H9 (cell line): Measurements from ENCODE around the gene ZC3H18. TPM values are rescaled to one million over a fixed set of nuclear protein-coding genes. Genes with fewer than 3 reads are reported as not detected.

Experiments
- DNase-seq: peaks from one replicate; pipeline ENCODE4 v3.0.0-alpha.2; 2017
- H2AFZ ChIP-seq: one replicate; pipeline ENCODE4 v1.6.1; 2013; ENCODE audit warnings: mild to moderate bottlenecking, low read length, control low read depth, moderate library complexity
- H2AK5ac ChIP-seq: 2 replicates; pipeline ENCODE4 v1.6.1; 2013; ENCODE audit warnings: low read length, control low read depth, mixed read lengths; ENCODE audit not compliant: insufficient read length
- H2BK120ac ChIP-seq: one replicate; pipeline ENCODE4 v1.6.1; 2013; ENCODE audit warnings: low read depth, mild to moderate bottlenecking, low read length, control low read depth, inconsistent platforms; ENCODE audit not compliant: poor library complexity, severe bottlenecking
- H2BK12ac ChIP-seq: 2 replicates; pipeline ENCODE4 v1.6.1; 2013; ENCODE audit warnings: low read length, control low read depth, mixed read lengths, low read depth; ENCODE audit not compliant: insufficient read length
- H2BK15ac ChIP-seq: 2 replicates; pipeline ENCODE4 v1.6.1; 2013; ENCODE audit warnings: low read depth, low read length, control low read depth
- H2BK20ac ChIP-seq: one replicate; pipeline ENCODE4 v1.6.1; 2013; ENCODE audit warnings: low read depth, mild to moderate bottlenecking, low read length, control low read depth, inconsistent platforms; ENCODE audit not compliant: poor library complexity, severe bottlenecking
- H2BK5ac ChIP-seq: 2 replicates; pipeline ENCODE4 v1.6.1; 2013; ENCODE audit warnings: low read length, control low read depth, mixed read lengths; ENCODE audit not compliant: insufficient read length
- H3K14ac ChIP-seq: 2 replicates; pipeline ENCODE4 v1.6.1; 2013; ENCODE audit warnings: low read length, control low read depth; ENCODE audit not compliant: insufficient read depth
- H3K18ac ChIP-seq: 2 replicates; pipeline ENCODE4 v1.6.1; 2013; ENCODE audit warnings: low read depth, mild to moderate bottlenecking, mixed read lengths, low read length, control low read depth; ENCODE audit not compliant: insufficient read length
- H3K23ac ChIP-seq: 2 replicates; pipeline ENCODE4 v1.6.1; 2013; ENCODE audit warnings: low read length, control low read depth, mixed read lengths, low read depth; ENCODE audit not compliant: insufficient read length
- H3K23me2 ChIP-seq: 2 replicates; pipeline ENCODE4 v1.6.1; 2013; ENCODE audit warnings: low read depth, mild to moderate bottlenecking, mixed read lengths, low read length, control low read depth; ENCODE audit not compliant: insufficient read length, poor library complexity, severe bottlenecking
- H3K27ac ChIP-seq: 2 replicates; pipeline ENCODE4 v1.5.1; 2013; ENCODE audit warnings: low read length, control low read depth, mixed read lengths, low read depth; ENCODE audit not compliant: insufficient read length
- H3K27me3 ChIP-seq: 2 replicates; pipeline ENCODE4 v1.6.1; 2013; ENCODE audit warnings: low read length, control low read depth, inconsistent platforms; ENCODE audit not compliant: insufficient read depth
- H3K4ac ChIP-seq: 2 replicates; pipeline ENCODE4 v1.6.1; 2013; ENCODE audit warnings: low read depth, mild to moderate bottlenecking, control low read depth, inconsistent platforms, low read length, moderate library complexity
- H3K4me1 ChIP-seq: 2 replicates; pipeline ENCODE4 v1.6.1; 2013; ENCODE audit warnings: low read length, control low read depth, inconsistent platforms; ENCODE audit not compliant: insufficient read depth
- H3K4me2 ChIP-seq: 2 replicates; pipeline ENCODE4 v1.6.1; 2013; ENCODE audit warnings: low read length, control low read depth, mixed read lengths; ENCODE audit not compliant: insufficient read length, insufficient read depth
- H3K56ac ChIP-seq: 2 replicates; pipeline ENCODE4 v1.6.1; 2013; ENCODE audit warnings: low read depth, mild to moderate bottlenecking, mixed read lengths, low read length, control low read depth; ENCODE audit not compliant: insufficient read length
- H3K79me1 ChIP-seq: 2 replicates; pipeline ENCODE4 v1.6.1; 2013; ENCODE audit warnings: low read depth, mild to moderate bottlenecking, moderate library complexity, low read length, control low read depth, inconsistent platforms; ENCODE audit not compliant: insufficient read depth, poor library complexity, severe bottlenecking
- H3K79me2 ChIP-seq: 2 replicates; pipeline ENCODE4 v1.6.1; 2013; ENCODE audit warnings: low read length, control low read depth, inconsistent platforms; ENCODE audit not compliant: insufficient read depth
- H3K9ac ChIP-seq: 2 replicates; pipeline ENCODE4 v1.6.1; 2013; ENCODE audit warnings: low read length, control low read depth, mixed read lengths; ENCODE audit not compliant: insufficient read length; ENCODE audit errors: extremely low read depth
- H3K9me3 ChIP-seq: one replicate; pipeline ENCODE4 v1.6.1; 2013; ENCODE audit warnings: low read depth, low read length, inconsistent platforms; ENCODE audit not compliant: control insufficient read depth
- H3T11ph ChIP-seq: one replicate; pipeline ENCODE4 v1.6.1; 2013; ENCODE audit warnings: mild to moderate bottlenecking, low read length, control low read depth, inconsistent platforms
- H4K20me1 ChIP-seq: one replicate; pipeline ENCODE4 v1.6.1; 2013; ENCODE audit not compliant: control insufficient read depth, insufficient read length, insufficient read depth
- H4K5ac ChIP-seq: 2 replicates; pipeline ENCODE4 v1.6.1; 2013; ENCODE audit warnings: low read depth, mild to moderate bottlenecking, mixed read lengths, low read length, control low read depth; ENCODE audit not compliant: insufficient read length
- H4K8ac ChIP-seq: replicated peaks from 2 replicates; pipeline ENCODE4 v1.6.1; 2013; ENCODE audit warnings: low read length, control low read depth, mixed read lengths, low read depth; ENCODE audit not compliant: insufficient read length
- H4K91ac ChIP-seq: 2 replicates; pipeline ENCODE4 v1.6.1; 2013; ENCODE audit warnings: low read depth, mild to moderate bottlenecking, moderate library complexity, mixed read lengths, low read length, control low read depth; ENCODE audit not compliant: insufficient read length
- H3K27ac Mint-ChIP-seq, 3 experiments: 2 replicates in 2 of 3; 3 replicates in 1 of 3; pipeline ENCODE4 v1.8.0; 2020 to 2021; ENCODE audit warnings: mixed read lengths in 3 of 3, mild to moderate bottlenecking in 1 of 3, moderate library complexity in 1 of 3
- H3K27me3 Mint-ChIP-seq: 2 replicates; pipeline ENCODE4 v1.8.0; 2021; ENCODE audit warnings: low read depth, mild to moderate bottlenecking, moderate library complexity, mixed read lengths
- H3K36me3 Mint-ChIP-seq, 3 experiments: 2 replicates in 2 of 3; 3 replicates in 1 of 3; pipeline ENCODE4 v1.8.0; 2020 to 2021; ENCODE audit warnings: low read depth in 3 of 3, mixed read lengths in 3 of 3; ENCODE audit not compliant: insufficient read depth in 1 of 3
- H3K4me1 Mint-ChIP-seq, 2 experiments: 2 replicates each; pipeline ENCODE4 v1.8.0; 2020; ENCODE audit warnings: mixed read lengths in 2 of 2
- H3K4me3 Mint-ChIP-seq, 2 experiments: 2 replicates in 1 of 2; 3 replicates in 1 of 2; pipeline ENCODE4 v1.8.0; 2020 to 2021; ENCODE audit warnings: mild to moderate bottlenecking in 2 of 2, mixed read lengths in 2 of 2, moderate library complexity in 1 of 2
- H3K9me3 Mint-ChIP-seq, 2 experiments: 2 replicates in 1 of 2; 3 replicates in 1 of 2; pipeline ENCODE4 v1.8.0; 2020; ENCODE audit warnings: mild to moderate bottlenecking in 2 of 2, mixed read lengths in 2 of 2, moderate library complexity in 1 of 2
- CTCF ChIP-seq: fragments of 200-600 bp; sonication (generic); conservative IDR thresholded peaks from 3 replicates; pipeline ENCODE4 v1.8.0; 2021; ENCODE audit warnings: antibody characterized with exemption, mild to moderate bottlenecking
- WGBS: extraction: QIAGEN DNeasy Blood & Tissue Kit; methylation state at CpG from one replicate; pipeline ENCODE4 v1.1.7; 2013; ENCODE audit warnings: missing lambda C conversion rate, low lambda C conversion rate, mixed read lengths; ENCODE audit not compliant: insufficient read length; ENCODE audit errors: extremely low coverage; 5-methylcytosine and 5-hydroxymethylcytosine counted together
- total RNA-seq: library from RNA; stranded (reverse); gene quantifications from 2 replicates; pipeline ENCODE4 v1.2.1, GENCODE V29; 2021

Gene ZC3H18
- total RNA-seq, 1 experiment from 2014 or later: 69.7 TPM

- Histone ChIP-seq H3K27ac (no peak overlapping the region), H2AFZ (no peak overlapping the region), H3K27me3 (no peaks in the 10 kb centered on the region), H2BK120ac (no peak overlapping the region), H2BK12ac (no peak overlapping the region), H2BK20ac (no peak overlapping the region), H3K79me1 (no peaks in the 10 kb centered on the region), H3K4ac (no peak overlapping the region), H4K20me1 (no peaks in the 10 kb centered on the region), H3K9ac (no peak overlapping the region), H3K56ac (no peak overlapping the region), H2BK15ac (no peak overlapping the region), H3T11ph (no peak overlapping the region), H3K14ac (no peak overlapping the region), H3K4me2 (no peak overlapping the region), H3K23ac (no peak overlapping the region), H4K91ac (no peak overlapping the region), H4K8ac (no peak overlapping the region), H3K9me3 (no peaks in the 10 kb centered on the region), H2AK5ac (no peak overlapping the region), H3K23me2 (no peaks in the 10 kb centered on the region), H2BK5ac (no peak overlapping the region), H3K4me1 (no peaks in the 10 kb centered on the region), H3K18ac (no peak overlapping the region), H3K79me2 (no peaks in the 10 kb centered on the region), H4K5ac (no peak overlapping the region)
- TF ChIP-seq CTCF: peak; percentile 69
- H3K36me3 Mint-ChIP-seq: no peaks in the 10 kb centered on the region
- H3K4me1 Mint-ChIP-seq: peaks cover 4% of the 10 kb centered on the region in 2 experiments; a peak in 3 of 4 replicates
- H3K27me3 Mint-ChIP-seq: peaks cover 19% of the 10 kb centered on the region
- peak; percentile 56 for DNase-seq
- WGBS: no CpG with 5 or more reads among the region's 24 CpGs
- no peak overlapping the region for H3K27ac Mint-ChIP-seq
- no peak overlapping the region; a peak in 1 of 5 replicates for H3K4me3 Mint-ChIP-seq
- H3K9me3 Mint-ChIP-seq: no peaks in the 10 kb centered on the region; a peak in 1 of 5 replicates
Measured at GRCh38 chr16:88561485-88562359, 8.5 kb upstream of the ZC3H18 start.
